Liver (tissue), 9 donors: ENCODE data around the gene MFAP3L. TPM values are rescaled to one million over a fixed set of nuclear protein-coding genes. Genes with fewer than 3 reads are reported as not detected.

Experiments
- DNase-seq: peaks from one replicate; pipeline ENCODE4 v3.0.0-alpha.2; 2017; ENCODE audit warnings: low spot score
- H3K27ac ChIP-seq, 2 donors: one replicate each; pipeline ENCODE4 v1.7.0; 2013; ENCODE audit warnings: inconsistent platforms in 2 of 2, low read length in 2 of 2, control low read depth in 1 of 2, low read depth in 1 of 2, mild to moderate bottlenecking in 1 of 2
- H3K27me3 ChIP-seq, 4 donors: one replicate each; pipeline versions ENCODE4 v1.6.1 to v1.7.0; 2013; ENCODE audit warnings: low read length in 3 of 4, inconsistent platforms in 1 of 4, mild to moderate bottlenecking in 1 of 4, moderate library complexity in 1 of 4; ENCODE audit not compliant: control insufficient read depth in 4 of 4, insufficient read depth in 4 of 4
- H3K36me3 ChIP-seq, 4 donors: one replicate each; pipeline versions ENCODE4 v1.6.1 to v1.7.0; 2013; ENCODE audit warnings: low read length in 3 of 4, mild to moderate bottlenecking in 3 of 4, low read depth in 1 of 4, moderate library complexity in 1 of 4; ENCODE audit not compliant: control insufficient read depth in 4 of 4, insufficient read depth in 3 of 4
- H3K4me1 ChIP-seq, 4 donors: one replicate each; pipeline versions ENCODE4 v1.6.1 to v1.7.0; 2013; ENCODE audit warnings: low read length in 3 of 4, mild to moderate bottlenecking in 3 of 4, moderate library complexity in 1 of 4; ENCODE audit not compliant: control insufficient read depth in 4 of 4, insufficient read depth in 4 of 4
- H3K4me3 ChIP-seq, 3 donors: one replicate each; pipeline versions ENCODE4 v1.6.1 to v1.7.0; 2013; ENCODE audit warnings: low read length in 3 of 3, control low read depth in 1 of 3, low read depth in 1 of 3, mild to moderate bottlenecking in 1 of 3
- H3K9ac ChIP-seq, 2 donors: one replicate each; pipeline ENCODE4 v1.7.0; 2013; ENCODE audit warnings: low read length in 2 of 2, mild to moderate bottlenecking in 2 of 2, moderate library complexity in 2 of 2, control low read depth in 1 of 2, low read depth in 1 of 2
- H3K9me3 ChIP-seq, 4 donors: one replicate each; pipeline versions ENCODE4 v1.6.1 to v1.7.0; 2013; ENCODE audit warnings: low read length in 3 of 4; ENCODE audit not compliant: control insufficient read depth in 4 of 4
- ATF3 ChIP-seq: IDR thresholded peaks from 2 replicates; pipeline ENCODE4 v1.6.1; 2016; ENCODE audit warnings: antibody characterized with exemption
- CTCF ChIP-seq: fragments of 150-350 bp; IDR thresholded peaks from 2 replicates; pipeline ENCODE4 v1.5.1; 2017; ENCODE audit warnings: improper control_type of control experiment, low read depth, low read length; ENCODE audit not compliant: missing input control
- FOXA1 ChIP-seq: IDR thresholded peaks from 2 replicates; pipeline ENCODE4 v1.6.1; 2016; ENCODE audit warnings: antibody characterized with exemption
- FOXA2 ChIP-seq: IDR thresholded peaks from 2 replicates; pipeline ENCODE4 v1.6.1; 2016; ENCODE audit warnings: antibody characterized with exemption
- GABPA ChIP-seq, 2 donors: IDR thresholded peaks in 1 of 2; conservative IDR thresholded peaks in 1 of 2; 2 replicates each; pipeline ENCODE4 v1.6.1; 2016; ENCODE audit warnings: antibody characterized with exemption in 2 of 2, mild to moderate bottlenecking in 1 of 2, moderate library complexity in 1 of 2
- HNF4A ChIP-seq, 2 donors: conservative IDR thresholded peaks; 2 replicates each; pipeline ENCODE4 v1.6.1; 2016; ENCODE audit warnings: antibody characterized with exemption in 2 of 2, mild to moderate bottlenecking in 2 of 2
- HNF4G ChIP-seq: IDR thresholded peaks from 2 replicates; pipeline ENCODE4 v1.6.1; 2016; ENCODE audit warnings: antibody characterized with exemption
- JUND ChIP-seq, 2 donors: IDR thresholded peaks; 2 replicates each; pipeline ENCODE4 v1.6.1; 2016; ENCODE audit warnings: antibody characterized with exemption in 2 of 2
- MAX ChIP-seq: IDR thresholded peaks from 2 replicates; pipeline ENCODE4 v1.6.1; 2016; ENCODE audit warnings: antibody characterized with exemption
- NR2F2 ChIP-seq: IDR thresholded peaks from 2 replicates; pipeline ENCODE4 v1.6.1; 2016; ENCODE audit warnings: antibody characterized with exemption
- RAD21 ChIP-seq, 2 donors: IDR thresholded peaks; 2 replicates each; pipeline ENCODE4 v1.6.1; 2016; ENCODE audit warnings: antibody characterized with exemption in 2 of 2, mild to moderate bottlenecking in 2 of 2
- REST ChIP-seq: IDR thresholded peaks from 2 replicates; pipeline ENCODE4 v1.6.1; 2016; ENCODE audit warnings: antibody characterized with exemption, mild to moderate bottlenecking
- RXRA ChIP-seq, 2 donors: IDR thresholded peaks; 2 replicates each; pipeline ENCODE4 v1.6.1; 2017 to 2018; ENCODE audit warnings: antibody characterized with exemption in 2 of 2, mild to moderate bottlenecking in 1 of 2
- SP1 ChIP-seq: IDR thresholded peaks from 2 replicates; pipeline ENCODE4 v1.6.1; 2018; ENCODE audit warnings: antibody characterized with exemption, mild to moderate bottlenecking
- TAF1 ChIP-seq: conservative IDR thresholded peaks from 2 replicates; pipeline ENCODE4 v1.6.1; 2016; ENCODE audit warnings: antibody characterized with exemption, mild to moderate bottlenecking
- YY1 ChIP-seq: IDR thresholded peaks from 2 replicates; pipeline ENCODE4 v1.6.1; 2016; ENCODE audit warnings: antibody characterized with exemption, mild to moderate bottlenecking
- ZBTB33 ChIP-seq: IDR thresholded peaks from 2 replicates; pipeline ENCODE4 v1.6.1; 2016; ENCODE audit warnings: antibody characterized with exemption
- WGBS: extraction: QIAGEN DNeasy Blood & Tissue Kit; methylation state at CpG from one replicate; pipeline ENCODE4 v1.1.7; 2013; 5-methylcytosine and 5-hydroxymethylcytosine counted together
- polyA plus RNA-seq, 2 donors: library from polyadenylated mRNA; stranded (reverse) in 1 of 2; unstranded in 1 of 2; fragments of 200-250 nt in 1 of 2; fragments of >200 nt in 1 of 2; fragmentation: Nextera tagmentation in 1 of 2; extraction: Ambion mirVana in 1 of 2; gene quantifications; one replicate each; pipeline versions ENCODE4 v1.2.1 to v1.2.3, GENCODE V29; 2013 to 2015
- total RNA-seq, 2 donors: library from RNA; depleted of rRNA; stranded (reverse); fragments of >200 nt; gene quantifications; one replicate each; pipeline ENCODE4 v1.2.3, GENCODE V29; 2014
- donor health status: healthy.
- donor health status: healthy.
- donor health status: healthy.
- donor health status: healthy.
- donor health status: healthy.

The MFAP3L gene
- total and polyA plus RNA-seq, 4 donors, result 16.5 to 102 (median 18.5) TPM

- Histone ChIP-seq H3K9ac (no peak overlapping the region), H3K36me3 (peaks cover 0 to 11% (median 10%) of the 10 kb centered on the region in 4 donors), H3K27me3 (no peaks in the 10 kb centered on the region), H3K27ac (no peak overlapping the region), H3K4me3 (no peak overlapping the region), H3K4me1 (no peaks in the 10 kb centered on the region), H3K9me3 (no peaks in the 10 kb centered on the region)
- TF ChIP-seq RXRA (IDR thresholded peaks at IDR 0.05), result no peak
- no peak for TF ChIP-seq NR2F2
- no peak for TF ChIP-seq CTCF
- TF ChIP-seq ZBTB33, result no peak
- no peak for TF ChIP-seq HNF4G
- no peak for TF ChIP-seq YY1
- no peak for TF ChIP-seq JUND (IDR thresholded peaks at IDR 0.05)
- no peak for TF ChIP-seq ATF3
- no peak for TF ChIP-seq TAF1
- no peak for TF ChIP-seq FOXA1
- no peak for TF ChIP-seq FOXA2
- no peak for TF ChIP-seq REST
- TF ChIP-seq SP1, result no peak
- TF ChIP-seq HNF4A (conservative IDR thresholded peaks at IDR 0.05), result no peak
- TF ChIP-seq MAX, result no peak
- WGBS, result 77% methylated on average over 2 of the region's 2 CpGs
- DNase-seq, result no peak
Observed at GRCh38 chr4:170058826-170059225, 32.6 kb upstream of the MFAP3L start.

- DNase-seq, result no peak
- WGBS, result 80% methylated on average over 4 of the region's 4 CpGs
- Histone ChIP-seq H3K4me1 (no peaks in the 10 kb centered on the region), H3K9ac (no peak overlapping the region), H3K27ac (no peak overlapping the region), H3K4me3 (no peak overlapping the region), H3K9me3 (no peaks in the 10 kb centered on the region), H3K36me3 (peaks cover 0 to 10% (median 8%) of the 10 kb centered on the region in 4 donors), H3K27me3 (no peaks in the 10 kb centered on the region)
- TF ChIP-seq NR2F2, result no peak
- TF ChIP-seq TAF1, result no peak
- no peak for TF ChIP-seq JUND (IDR thresholded peaks at IDR 0.05)
- no peak for TF ChIP-seq HNF4G
- no peak for TF ChIP-seq MAX
- TF ChIP-seq GABPA (IDR thresholded peaks at IDR 0.05 in 1 of 2, conservative IDR thresholded peaks at IDR 0.05 in 1 of 2), result no peak
- TF ChIP-seq RAD21 (IDR thresholded peaks at IDR 0.05), result no peak
- no peak for TF ChIP-seq HNF4A (conservative IDR thresholded peaks at IDR 0.05)
- no peak for TF ChIP-seq REST
Observed at GRCh38 chr4:170057866-170058265, 31.7 kb upstream of the MFAP3L start.
